Muscle of back (tissue), 11 donors: ENCODE measurements around the gene GOLGA5. TPM values are rescaled to one million over a fixed set of nuclear protein-coding genes. Genes with fewer than 3 reads are reported as not detected.
A peak's percentile ranks its signal among the peaks of the same experiment; 100 is the strongest.

ENCODE experiments used
- DNase-seq, 3 donors: peaks; one replicate each; pipeline versions ENCODE4 v3.0.0 to v3.0.0-alpha.2; 2013
- polyA plus RNA-seq, 10 donors: library from polyadenylated mRNA; unstranded; fragments of 120-200 nt; gene quantifications; one replicate each; pipeline ENCODE4 v1.2.1, GENCODE V29; 2013; ENCODE audit not compliant: insufficient read length in 10 of 10

The GOLGA5 gene
- polyA plus RNA-seq, 10 donors, result 30.9 to 40.8 (median 34.5) TPM

DNA sequence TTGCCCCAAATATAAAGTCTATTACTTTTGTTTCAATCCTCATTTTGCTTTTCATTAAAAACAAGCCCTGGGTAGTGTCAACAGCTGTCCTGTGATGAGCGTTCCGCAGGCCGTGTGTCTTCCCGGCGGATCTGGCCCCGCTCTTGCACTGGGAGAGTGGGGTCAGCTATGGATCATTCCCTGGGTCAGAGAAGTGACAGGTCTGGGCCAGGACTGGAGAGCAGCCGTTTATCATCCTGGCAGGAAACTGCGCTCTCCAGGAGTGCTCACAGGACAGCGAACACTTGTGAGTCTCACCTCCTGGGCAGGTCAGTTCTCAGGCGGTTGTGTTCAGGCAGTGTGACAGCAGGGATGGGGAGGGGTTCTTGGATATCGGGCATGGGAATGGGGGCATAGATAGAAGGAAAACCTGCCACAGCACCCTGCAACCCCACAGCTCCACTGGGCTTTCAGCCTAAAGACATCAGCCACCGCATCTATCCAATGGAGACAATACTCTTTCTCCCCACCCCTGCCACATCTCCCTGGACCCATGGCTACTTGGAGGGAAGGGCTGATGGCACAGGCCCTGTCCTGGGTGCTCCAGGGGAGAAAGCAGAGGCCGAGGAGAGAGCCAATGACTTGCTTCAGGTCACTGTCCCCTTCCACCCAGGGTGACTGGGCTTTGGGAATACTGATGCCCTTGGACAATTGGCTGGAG, 81.0 kb downstream of the GOLGA5 start:
- no peak for DNase-seq

DNA sequence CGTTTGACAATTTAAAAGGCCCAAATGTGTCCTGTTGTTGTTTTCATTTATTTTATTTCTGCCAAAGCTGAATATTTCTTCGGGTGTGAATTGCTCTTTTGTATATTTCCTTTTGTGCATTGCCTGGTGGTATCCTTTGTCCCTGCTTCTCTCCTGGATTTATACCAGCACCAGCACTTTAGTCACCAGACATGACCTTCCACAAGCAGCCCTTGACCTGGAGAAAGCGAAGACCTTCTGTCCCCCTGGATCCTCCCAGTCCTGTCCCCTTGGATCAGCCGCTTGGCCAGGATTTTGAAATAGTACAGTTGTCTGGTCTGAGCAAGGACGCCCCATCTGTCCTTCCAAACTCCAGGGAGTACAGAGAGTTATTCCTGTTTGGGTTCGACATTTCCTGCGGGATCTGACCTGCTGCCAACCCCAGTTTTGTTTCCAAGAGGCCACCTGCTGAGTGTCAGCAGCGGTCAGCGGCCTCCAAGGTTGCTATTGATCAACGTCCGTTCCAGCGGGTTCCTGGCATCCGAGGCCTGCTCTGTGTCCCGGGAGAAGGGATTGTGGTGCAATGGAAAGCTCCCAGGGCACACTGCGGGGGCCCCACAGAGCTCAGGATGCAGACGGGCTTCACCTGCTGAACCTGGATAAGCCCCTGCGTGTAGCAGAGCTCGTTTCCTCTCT, 83.8 kb downstream of the GOLGA5 start:
- DNase-seq, result peak in 1 of 3 donors; percentile 6

DNA sequence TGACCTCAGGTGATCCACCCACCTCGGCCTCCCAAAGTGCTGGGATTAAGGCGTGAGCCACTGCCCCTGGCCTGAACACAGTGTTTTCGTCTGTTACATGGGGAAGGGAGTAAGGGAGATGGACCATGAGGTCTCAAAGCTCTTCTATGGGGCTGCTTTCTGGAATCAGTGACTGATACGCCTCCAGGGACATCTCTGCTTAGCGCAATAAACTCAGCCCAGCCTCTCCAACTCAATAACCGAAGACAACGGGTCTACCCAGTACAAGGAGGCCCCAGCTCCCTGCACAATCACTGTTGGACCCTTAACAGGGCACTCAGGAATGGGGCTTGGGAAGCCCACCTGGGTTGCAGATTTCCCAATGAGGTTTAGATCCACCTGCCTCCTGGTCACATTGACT, 86.2 kb downstream of the GOLGA5 start:
- no peak for DNase-seq

DNA sequence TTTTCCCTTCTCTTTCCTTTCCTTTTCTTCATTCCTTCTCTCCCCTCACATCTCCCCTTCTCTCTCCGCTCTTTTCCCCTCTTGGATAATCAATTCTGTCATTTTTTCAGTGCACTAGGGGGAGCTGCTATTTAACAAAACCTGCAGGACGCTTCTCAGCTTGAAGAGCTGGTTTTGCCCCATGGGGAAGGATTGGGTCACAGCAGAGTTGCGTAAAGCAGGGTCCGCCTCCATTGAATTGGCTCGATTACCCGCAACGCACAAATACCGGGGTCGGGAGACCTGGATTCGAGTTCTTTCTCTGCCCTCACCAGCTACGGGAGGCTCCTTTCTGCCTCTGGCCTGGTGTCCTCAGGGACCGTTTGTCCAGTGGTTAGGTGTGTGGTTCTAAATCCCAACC, 86.7 kb downstream of the GOLGA5 start:
- peak in 1 of 3 donors; percentile 16 for DNase-seq

DNA sequence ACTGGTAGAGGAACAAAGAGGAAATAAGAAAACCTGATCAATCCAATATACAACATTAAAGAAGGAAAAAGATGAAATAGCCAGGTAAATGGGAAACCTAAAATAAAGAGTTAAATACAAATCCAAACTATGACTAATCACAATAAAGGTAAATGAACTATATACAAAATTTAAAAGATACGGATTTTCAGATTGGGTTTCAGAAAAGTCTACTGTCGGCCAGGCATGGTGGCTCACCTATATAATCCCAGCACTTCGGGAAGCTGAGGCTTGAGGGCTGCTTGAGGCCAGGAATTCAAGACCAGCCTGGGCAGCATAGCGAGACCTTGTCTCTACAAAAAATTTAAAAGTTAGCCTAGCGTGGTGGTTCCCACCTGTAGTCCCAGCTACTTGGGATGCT, 89.0 kb downstream of the GOLGA5 start:
- DNase-seq, result no peak

DNA sequence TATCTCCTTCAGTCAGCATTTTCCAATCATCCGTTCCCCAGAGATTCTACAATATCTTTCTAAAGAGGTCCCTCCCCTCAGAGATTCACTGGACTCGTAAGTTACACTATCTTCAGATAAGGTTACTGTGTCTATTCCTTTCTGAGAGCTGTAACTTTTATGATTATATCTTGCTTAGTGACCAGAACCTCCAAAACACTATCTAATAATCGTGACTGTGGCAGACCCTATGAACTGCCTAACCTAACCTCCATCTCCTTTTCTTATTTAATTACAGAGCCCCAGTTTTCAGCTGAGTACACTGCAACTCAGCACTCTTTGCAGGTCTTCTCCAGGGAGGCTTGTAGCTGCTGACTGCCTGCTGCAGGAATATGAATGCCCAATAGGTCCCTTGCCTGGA, 90.3 kb downstream of the GOLGA5 start:
- DNase-seq, result no peak

DNA sequence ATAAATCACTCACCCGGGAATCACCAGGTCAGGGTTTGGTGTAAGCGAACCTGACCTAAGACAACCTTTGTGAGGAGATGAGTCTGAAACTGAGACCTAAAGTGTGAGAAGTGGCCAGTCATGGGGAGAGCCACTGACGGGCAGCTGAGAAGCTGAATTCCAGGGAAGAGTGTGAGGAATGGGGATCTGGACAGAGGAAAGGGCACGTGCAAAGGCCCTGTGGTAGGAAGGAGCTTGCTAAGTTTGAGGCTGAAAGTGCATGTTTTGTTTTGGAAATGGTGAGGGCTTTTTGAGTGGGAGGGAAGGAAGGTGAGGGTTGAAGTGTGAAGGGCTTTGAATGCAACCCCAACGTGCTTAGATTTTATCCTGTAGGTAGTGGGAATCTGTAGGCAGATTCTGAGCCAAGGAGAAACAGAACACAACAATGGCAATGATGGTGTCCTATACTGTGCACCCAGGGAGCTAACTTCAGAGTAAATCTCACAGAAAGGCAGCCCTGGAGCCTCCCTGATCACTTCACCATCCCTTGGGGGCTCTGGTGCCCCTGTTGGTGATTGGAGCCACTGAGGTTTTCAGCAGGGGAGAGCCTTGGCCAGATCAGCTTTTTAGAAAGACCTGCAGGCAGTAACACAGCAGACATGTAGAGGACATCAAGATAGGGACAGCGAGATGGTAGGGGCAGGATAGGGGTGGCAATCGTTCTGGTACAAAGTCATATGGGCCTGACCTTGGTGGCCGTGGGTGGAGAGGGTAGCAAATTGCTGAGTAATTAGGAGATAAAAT, 91.4 kb downstream of the GOLGA5 start:
- DNase-seq, result no peak

DNA sequence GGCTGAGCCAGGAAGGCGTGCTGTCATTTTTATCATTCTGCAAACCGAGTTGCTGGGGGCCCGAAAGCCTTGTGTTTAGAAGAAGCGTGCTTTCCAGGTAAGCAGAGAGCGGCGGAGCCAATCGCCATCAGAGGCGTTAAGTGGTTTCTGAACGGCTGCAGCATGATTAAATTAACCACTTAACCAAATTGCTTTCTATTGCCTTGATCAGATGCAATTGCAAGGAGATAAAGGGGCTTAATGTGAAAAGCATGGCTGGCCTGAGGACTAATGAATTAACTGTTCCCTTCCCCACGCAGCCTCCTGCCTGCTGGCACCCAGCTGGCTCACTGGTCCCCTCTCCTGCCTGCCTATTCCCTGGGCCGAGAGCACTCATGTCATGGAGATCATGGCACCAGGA, 92.2 kb downstream of the GOLGA5 start:
- DNase-seq, result no peak

DNA sequence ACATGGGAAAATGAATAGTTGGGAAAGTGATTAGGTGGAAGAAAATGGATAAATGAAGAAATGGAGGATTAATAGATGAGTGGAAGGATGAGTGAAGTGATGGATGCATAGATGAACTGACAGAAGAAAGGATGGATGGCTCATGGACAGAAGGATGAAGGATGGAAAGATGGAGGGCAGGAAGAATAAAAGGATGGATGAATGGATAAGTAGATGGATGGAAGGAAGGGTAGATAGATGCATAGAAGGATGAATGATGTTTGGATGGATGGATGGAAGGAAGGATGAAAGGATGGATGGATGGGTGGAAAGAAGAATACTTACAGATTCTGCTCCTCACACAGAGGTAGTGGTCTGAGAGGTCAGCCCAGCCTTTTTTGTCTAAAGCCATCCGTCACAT, 93.1 kb downstream of the GOLGA5 start:
- no peak for DNase-seq

DNA sequence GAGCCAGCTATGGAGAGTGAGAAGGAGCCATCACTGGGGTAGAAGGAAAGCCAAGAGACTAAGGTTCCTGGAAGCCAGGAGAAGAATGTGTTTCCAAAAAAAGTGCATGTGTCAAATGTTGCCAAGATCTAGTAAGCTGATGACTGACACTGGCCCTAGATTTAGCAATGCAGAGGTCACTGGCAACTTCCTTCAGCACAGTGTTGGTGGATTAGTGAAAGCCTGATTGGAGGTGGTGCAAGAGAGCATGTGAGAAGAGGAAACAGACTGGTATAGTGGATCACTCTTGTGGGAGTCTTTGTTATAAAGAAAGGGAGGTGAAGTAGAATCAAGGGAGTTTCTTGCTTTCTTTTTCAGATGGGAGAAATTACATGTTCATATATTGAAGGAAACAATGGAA, 94.8 kb downstream of the GOLGA5 start:
- DNase-seq, result no peak

Other genes with a start within 250 kb of the GOLGA5 start
- gene LGMN, start 45.7 kb upstream of the GOLGA5 start, polyA plus RNA-seq, result 10 to 100 TPM; 62.8 to 98.6 (median 80.2) TPM
- 1 to 10 TPM in 2 of 10 donors, under 1 TPM in 2, not detected in 6; 0.22 to 2.1 (median 0.74) TPM for gene CHGA, start 128.8 kb downstream of the GOLGA5 start, polyA plus RNA-seq